ENCODE data around the gene MMP21.

MMP21 gene, protein sequence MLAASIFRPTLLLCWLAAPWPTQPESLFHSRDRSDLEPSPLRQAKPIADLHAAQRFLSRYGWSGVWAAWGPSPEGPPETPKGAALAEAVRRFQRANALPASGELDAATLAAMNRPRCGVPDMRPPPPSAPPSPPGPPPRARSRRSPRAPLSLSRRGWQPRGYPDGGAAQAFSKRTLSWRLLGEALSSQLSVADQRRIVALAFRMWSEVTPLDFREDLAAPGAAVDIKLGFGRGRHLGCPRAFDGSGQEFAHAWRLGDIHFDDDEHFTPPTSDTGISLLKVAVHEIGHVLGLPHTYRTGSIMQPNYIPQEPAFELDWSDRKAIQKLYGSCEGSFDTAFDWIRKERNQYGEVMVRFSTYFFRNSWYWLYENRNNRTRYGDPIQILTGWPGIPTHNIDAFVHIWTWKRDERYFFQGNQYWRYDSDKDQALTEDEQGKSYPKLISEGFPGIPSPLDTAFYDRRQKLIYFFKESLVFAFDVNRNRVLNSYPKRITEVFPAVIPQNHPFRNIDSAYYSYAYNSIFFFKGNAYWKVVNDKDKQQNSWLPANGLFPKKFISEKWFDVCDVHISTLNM

DNA sequence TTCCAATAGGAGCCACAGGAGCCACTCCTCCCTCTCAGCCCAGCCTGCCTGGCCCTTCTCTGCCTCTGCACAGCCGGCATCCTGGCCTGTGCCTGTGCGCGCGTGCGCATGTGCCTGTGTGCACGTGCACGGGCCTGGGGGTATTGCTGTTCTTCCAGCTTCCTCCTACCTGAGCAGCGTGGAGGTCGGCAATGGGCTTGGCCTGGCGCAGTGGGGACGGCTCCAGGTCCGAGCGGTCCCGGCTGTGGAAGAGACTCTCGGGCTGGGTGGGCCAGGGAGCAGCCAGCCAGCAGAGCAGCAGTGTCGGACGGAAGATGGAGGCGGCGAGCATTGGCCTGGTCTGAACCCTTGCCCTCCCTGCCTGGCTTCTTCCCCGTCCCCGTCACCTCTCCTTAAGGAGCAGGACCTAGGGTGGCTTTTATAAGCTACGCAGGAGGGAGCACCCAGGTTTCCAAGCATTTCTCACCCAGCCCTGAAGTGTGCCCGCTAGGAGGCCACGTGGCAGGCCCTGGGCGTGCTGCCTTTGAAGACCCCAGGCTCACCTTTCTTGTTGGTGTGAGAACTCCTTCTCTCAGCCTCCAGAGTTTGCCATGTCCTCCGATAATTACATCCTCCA lies at the start of gene MMP21:
MMP21 (minus strand) TSS at position 331 of the 616 bp plus-strand sequence; CDS start at position 331, 0 bp downstream.
- ATAC-seq, result no peak
- no peaks in the 10 kb centered on the region for H3K9me3 Mint-ChIP-seq

DNA sequence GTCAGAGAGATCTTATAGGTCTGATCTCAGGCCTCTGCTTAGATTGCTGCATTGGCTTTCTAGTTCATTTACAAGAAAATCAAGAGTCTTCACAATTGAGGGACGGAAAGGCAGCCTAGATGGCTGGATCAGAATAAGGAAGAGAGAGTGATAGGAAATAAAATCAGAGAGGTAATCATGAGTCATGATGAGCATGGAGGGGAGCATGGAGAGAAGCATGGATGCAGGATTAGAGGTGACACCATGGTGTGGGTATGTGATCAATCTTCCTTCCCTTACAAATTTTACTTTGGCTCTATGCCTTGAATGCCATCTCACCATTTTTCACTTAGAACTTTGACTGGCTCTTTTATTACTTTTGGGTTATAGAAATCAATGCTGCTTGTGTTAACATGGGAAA lies 49.1 kb upstream of the MMP21 start:
- Mint-ChIP-seq H3K36me3 (ENCODE audit: low read depth) (peaks cover 29% of the 10 kb centered on the region), H3K4me3 (no peak overlapping the region), H3K4me1 (peaks cover 47% of the 10 kb centered on the region), H3K27me3 (no peaks in the 10 kb centered on the region), H3K27ac (no peak overlapping the region), H3K9me3 (no peaks in the 10 kb centered on the region)
- no peak for DNase-seq
- ATAC-seq, result no peak

More for the DNA sequence above, at the start of gene MMP21:
- Mint-ChIP-seq H3K4me1 (no peaks in the 10 kb centered on the region), H3K27ac (no peak within 1 kb of the TSS), H3K4me3 (no peak within 1 kb of the TSS), H3K27me3 (no peaks in the 10 kb centered on the region), H3K36me3 (ENCODE audit: low read depth) (no peaks in the 10 kb centered on the region)
- DNase-seq, result no peak

DNA sequence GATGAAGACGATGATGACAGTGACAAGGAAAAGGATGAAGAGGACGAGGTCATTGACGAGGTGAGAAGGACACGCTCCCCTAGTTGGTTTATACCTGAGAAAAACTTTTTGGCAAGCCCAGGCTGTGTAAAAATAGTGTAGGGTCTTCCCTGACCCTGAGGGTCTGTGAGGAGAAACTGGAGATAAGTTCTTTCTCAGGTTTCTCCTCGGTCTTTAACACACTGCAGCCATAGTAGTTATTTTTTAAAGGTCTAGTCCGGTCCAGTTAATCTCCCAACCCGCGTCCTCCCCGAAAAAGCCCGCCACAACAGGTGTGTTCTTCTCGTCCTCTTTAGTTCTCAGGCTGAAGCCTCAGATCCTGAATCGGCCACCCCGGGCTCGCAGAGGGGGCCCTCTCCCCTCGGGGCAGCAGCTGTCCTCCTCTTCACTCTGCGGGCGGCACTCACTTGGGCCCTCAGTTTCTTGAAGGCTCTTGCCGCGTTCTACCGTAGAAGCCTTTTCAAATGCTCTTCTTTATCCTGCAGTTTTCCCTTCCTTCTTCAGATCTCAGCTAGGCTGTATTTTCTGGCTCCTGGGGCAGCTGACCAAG lies 48.1 kb upstream of the MMP21 start:
- no peak for ATAC-seq
- no peak overlapping the region for H3K4me3 Mint-ChIP-seq
- H3K4me1 Mint-ChIP-seq, result peaks cover 47% of the 10 kb centered on the region

DNA sequence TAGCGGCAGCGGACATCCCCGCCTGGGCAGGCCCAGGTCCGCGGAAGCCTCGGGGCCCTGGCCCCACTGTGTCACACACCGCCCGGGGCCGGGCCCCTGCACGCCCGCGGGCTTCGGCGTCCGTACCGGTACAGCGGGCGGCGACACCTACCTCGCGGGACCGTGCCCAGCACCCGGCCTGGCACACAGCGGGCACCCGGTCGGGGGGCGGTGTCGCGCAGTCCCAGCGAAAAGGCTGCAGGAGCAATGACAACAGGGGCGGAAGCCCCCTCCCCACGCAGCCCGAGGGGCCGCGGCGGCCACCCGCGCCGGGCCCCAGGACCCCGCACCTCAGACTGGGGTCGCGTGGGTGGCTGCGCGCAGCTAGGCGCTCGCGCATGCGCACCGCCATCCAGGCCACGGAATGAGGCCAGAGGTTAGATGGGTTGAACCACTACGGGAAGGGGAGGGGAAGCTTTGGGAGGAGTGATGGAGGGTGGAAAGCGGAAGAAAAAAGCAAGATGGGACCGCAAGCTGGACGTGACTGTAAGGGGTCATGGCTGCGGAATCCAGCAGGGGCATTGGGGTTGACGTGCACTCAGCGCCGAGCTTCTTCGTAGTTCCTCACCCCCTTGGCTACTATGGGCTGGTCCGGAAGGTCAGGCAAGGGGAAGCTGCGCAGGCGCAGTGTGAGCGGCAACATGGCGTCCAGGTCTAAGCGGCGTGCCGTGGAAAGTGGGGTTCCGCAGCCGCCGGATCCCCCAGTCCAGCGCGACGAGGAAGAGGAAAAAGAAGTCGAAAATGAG lies 47.4 kb upstream of the MMP21 start, which contains the start of the genes BCCIP and UROS:
BCCIP (plus strand) TSS at position 669 of the 785 bp plus-strand sequence; CDS start at position 681, 12 bp downstream.
UROS (minus strand) TSS at position 381 of the 785 bp plus-strand sequence. CDS start 6,759 bp downstream, outside the sequence.
- H3K4me3 Mint-ChIP-seq, result peak within 1 kb of the TSS; percentile 76

More for the DNA sequence above, 48.1 kb upstream of the MMP21 start:
- Mint-ChIP-seq H3K27ac (no peak overlapping the region), H3K36me3 (ENCODE audit: low read depth) (peaks cover 19% of the 10 kb centered on the region), H3K27me3 (no peaks in the 10 kb centered on the region), H3K9me3 (no peaks in the 10 kb centered on the region)
- DNase-seq, result peak; percentile 20

DNA sequence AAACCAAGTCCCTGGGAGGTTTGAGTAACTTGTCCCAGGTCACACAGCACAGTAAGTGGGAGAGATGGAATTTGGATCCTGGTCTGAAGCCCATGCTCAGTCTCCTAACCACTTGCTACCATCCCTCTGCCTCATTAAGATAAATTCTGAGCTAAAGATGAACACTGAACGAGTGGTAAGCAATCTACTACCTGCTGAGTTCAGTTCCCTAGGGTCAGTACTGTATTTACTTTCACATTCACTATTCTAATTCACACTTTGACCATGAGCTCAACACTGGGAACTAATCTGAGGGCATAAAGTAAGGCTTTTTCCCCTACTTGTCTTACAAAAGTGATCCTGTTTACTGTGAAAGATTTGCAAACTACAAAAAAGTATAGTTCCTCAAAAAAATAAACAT lies 45.1 kb upstream of the MMP21 start:
- peaks cover 26% of the 10 kb centered on the region for H3K4me1 Mint-ChIP-seq
- H3K27ac Mint-ChIP-seq, result peak overlapping the region; percentile 79
- ATAC-seq (no peak), DNase-seq (no peak)
- H3K4me3 Mint-ChIP-seq, result no peak overlapping the region
- H3K27me3 Mint-ChIP-seq, result no peaks in the 10 kb centered on the region
- H3K36me3 Mint-ChIP-seq (ENCODE audit: low read depth), result no peaks in the 10 kb centered on the region
- no peaks in the 10 kb centered on the region for H3K9me3 Mint-ChIP-seq

More for the DNA sequence above, 47.4 kb upstream of the MMP21 start, which contains the start of the genes BCCIP and UROS:
- H3K36me3 Mint-ChIP-seq (ENCODE audit: low read depth), result peaks cover 14% of the 10 kb centered on the region
- DNase-seq, result peak; percentile 91
- H3K9me3 Mint-ChIP-seq, result no peaks in the 10 kb centered on the region
- peak within 1 kb of the TSS; percentile 79 for H3K27ac Mint-ChIP-seq
- peaks cover 42% of the 10 kb centered on the region for H3K4me1 Mint-ChIP-seq
- no peaks in the 10 kb centered on the region for H3K27me3 Mint-ChIP-seq
- peak; percentile 81 for ATAC-seq

DNA sequence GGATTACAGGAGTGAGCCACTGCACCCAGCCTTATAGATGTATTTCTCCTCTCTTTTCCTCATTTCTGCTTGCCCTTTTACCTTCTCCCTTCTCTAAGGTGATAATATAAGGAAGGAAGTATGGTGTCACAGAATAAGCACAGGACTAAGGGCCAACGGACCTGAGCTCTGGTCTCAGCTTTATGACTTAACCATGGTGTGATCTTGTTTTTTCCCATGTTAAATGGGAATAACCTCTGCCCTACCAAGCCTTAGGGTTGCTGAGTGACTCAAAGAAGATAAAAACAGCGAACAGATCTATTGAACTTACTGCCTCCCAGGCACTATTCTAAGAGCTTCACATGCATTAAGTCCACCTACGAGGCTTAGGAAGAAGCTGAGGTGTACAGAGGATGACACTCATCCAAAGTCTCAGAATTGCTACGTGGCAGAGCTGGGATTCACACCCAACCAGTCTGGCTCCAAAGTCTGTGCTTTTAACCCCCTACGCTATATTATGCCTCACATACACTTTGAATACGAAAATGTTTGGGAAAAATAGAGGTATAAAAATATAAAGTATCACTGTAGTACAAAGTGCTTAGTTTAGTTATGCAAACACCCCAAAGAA lies 41.8 kb upstream of the MMP21 start:
- Mint-ChIP-seq H3K4me3 (no peak overlapping the region), H3K27me3 (no peaks in the 10 kb centered on the region), H3K36me3 (ENCODE audit: low read depth) (peaks cover 16% of the 10 kb centered on the region), H3K27ac (no peak overlapping the region), H3K4me1 (peaks cover 22% of the 10 kb centered on the region), H3K9me3 (no peaks in the 10 kb centered on the region)
- DNase-seq (no peak), ATAC-seq (no peak)

DNA sequence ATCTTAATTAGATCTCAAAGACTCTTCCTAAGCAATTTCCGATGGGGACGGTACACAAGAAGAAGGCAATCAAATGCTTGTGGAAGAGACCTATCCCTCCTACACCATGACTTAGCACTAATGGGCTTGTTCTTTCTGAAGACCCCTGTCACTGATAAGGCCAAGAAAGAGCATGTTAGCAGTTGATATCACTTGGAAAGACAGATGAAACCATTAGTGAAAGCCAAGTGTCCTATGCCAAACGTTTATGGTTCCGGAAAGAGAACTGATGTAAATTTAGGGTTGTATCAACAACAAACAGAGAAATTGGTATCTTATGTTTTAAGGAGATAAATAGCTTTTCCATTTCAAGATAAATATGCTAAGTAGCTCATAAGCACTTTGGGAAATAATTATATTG lies 40.9 kb upstream of the MMP21 start:
- H3K27ac Mint-ChIP-seq, result no peak overlapping the region
- H3K9me3 Mint-ChIP-seq, result no peaks in the 10 kb centered on the region
- ATAC-seq (no peak), DNase-seq (no peak)
- no peaks in the 10 kb centered on the region for H3K27me3 Mint-ChIP-seq
- peaks cover 17% of the 10 kb centered on the region for H3K36me3 Mint-ChIP-seq (ENCODE audit: low read depth)
- no peak overlapping the region for H3K4me3 Mint-ChIP-seq
- H3K4me1 Mint-ChIP-seq, result peaks cover 14% of the 10 kb centered on the region

DNA sequence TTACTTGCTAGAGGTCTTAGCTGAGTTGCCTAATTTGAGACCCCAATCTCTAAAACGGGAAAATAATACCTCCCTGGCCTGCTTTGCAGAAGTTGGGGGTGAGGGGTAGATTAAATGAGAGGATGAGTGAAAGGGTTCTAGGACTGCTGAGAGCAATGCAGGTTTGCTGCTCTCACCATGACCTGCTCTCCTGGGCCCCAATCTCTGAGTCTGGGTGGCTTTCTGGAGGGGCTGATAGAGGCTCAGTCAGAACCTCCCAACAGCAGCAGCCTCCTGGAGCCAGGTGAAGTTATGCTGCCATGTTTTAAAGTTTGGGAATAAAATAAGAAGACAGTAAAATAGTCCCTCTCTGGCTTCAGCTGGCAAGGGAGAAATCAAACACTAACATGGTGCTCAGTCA lies 40.1 kb upstream of the MMP21 start:
- Mint-ChIP-seq H3K4me3 (no peak overlapping the region), H3K27me3 (no peaks in the 10 kb centered on the region), H3K27ac (no peak overlapping the region), H3K4me1 (peaks cover 6% of the 10 kb centered on the region), H3K9me3 (no peaks in the 10 kb centered on the region), H3K36me3 (ENCODE audit: low read depth) (peaks cover 22% of the 10 kb centered on the region)
- no peak for ATAC-seq
- DNase-seq, result no peak

DNA sequence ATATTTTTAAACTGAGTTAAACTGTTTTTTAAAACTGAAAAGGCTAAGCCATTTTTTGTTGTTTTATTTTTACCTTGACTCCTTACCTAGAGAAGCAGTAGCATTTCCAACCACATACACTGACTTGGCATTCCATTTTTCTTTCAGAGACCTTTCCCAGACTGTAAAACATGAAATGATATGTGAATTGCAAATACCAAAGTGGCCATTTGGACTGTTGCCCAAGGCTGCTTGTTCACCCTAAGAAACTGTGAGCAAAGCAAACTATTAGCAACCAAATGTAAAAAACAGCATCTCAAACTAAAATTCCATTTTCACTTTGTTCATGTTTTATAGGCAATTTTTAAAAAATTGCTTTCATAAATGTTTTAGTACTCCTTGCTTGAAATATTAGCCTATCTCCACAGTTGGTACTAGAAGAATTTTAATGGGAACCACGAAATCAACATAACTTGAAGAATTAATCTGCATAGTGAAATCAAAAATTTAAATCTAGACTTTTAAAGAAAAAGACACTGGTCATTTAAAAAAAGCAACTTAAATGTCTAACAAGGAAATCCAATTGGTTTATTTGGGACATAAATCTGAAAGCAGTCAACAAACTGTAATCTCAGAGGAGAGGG lies 36.6 kb upstream of the MMP21 start:
- Mint-ChIP-seq H3K27me3 (no peaks in the 10 kb centered on the region), H3K4me1 (no peaks in the 10 kb centered on the region), H3K4me3 (no peak overlapping the region), H3K9me3 (no peaks in the 10 kb centered on the region), H3K27ac (no peak overlapping the region), H3K36me3 (ENCODE audit: low read depth) (peaks cover 28% of the 10 kb centered on the region)
- ATAC-seq (no peak), DNase-seq (no peak)

DNA sequence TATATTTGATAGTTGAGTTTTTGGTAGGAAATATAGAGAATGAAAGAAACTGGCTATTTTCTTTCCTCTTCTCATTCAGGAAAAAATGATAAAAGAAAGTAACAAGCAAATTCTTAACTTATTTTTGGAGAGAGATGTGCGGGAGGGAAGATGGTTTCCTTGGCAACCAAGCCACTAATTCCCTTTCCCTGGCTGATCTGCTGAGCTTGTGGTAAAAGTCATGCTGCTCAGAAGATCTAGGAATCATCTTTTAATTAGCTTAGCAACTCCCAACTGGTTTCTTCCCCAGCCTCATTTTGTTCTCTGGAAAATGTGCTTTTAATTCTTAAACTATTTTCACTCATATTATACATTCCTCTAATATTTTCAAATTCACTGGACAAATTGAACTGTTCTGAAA lies 35.6 kb upstream of the MMP21 start:
- H3K36me3 Mint-ChIP-seq (ENCODE audit: low read depth), result peaks cover 28% of the 10 kb centered on the region
- no peak for ATAC-seq

DNA sequence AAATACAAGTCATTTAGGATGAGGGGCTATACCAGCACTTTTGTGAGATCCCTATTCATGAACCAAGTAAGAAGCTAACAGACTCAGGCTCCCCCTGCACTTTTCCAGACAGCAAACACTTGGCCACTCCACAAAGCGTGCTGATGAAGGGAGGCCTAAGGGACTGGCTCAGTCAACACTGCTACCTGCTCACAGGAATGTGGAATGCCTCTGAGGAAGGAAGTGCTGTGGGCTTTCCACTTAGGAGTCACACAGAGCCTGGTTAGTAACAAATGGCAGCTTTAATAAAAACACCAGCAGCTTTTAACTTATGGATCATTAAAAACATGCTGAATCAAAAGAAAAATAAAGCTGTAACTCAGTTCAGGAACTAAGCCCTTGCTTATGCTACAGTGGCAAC lies 32.4 kb upstream of the MMP21 start:
- DNase-seq (no peak), ATAC-seq (no peak)
- no peaks in the 10 kb centered on the region for H3K27me3 Mint-ChIP-seq
- H3K9me3 Mint-ChIP-seq, result no peaks in the 10 kb centered on the region
- no peak overlapping the region for H3K27ac Mint-ChIP-seq
- no peaks in the 10 kb centered on the region for H3K4me1 Mint-ChIP-seq
- peaks cover 13% of the 10 kb centered on the region for H3K36me3 Mint-ChIP-seq (ENCODE audit: low read depth)
- no peak overlapping the region for H3K4me3 Mint-ChIP-seq

More for the DNA sequence above, 35.6 kb upstream of the MMP21 start:
- Mint-ChIP-seq H3K27ac (no peak overlapping the region), H3K9me3 (no peaks in the 10 kb centered on the region), H3K27me3 (no peaks in the 10 kb centered on the region), H3K4me1 (no peaks in the 10 kb centered on the region), H3K4me3 (no peak overlapping the region)
- DNase-seq, result no peak

DNA sequence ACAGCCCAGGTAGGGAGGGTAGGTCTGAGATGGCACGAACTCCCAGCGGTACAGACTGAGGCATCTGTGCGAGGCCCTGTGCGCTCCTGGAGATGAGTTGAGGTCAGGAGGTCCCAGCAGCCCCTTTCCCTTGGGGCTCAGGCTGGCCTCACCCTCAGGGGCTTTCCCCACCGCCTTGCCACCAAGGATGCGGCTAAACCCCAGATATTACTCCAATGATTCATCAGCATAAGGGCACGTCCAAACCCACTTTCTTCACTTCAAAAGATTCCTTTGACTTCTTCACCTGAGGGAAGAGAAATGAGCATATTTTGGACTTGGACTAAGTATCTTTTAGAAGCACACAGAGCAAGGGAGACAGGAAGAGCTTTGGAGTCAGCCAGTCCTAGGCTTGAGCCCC lies 27.1 kb upstream of the MMP21 start:
- DNase-seq (no peak), ATAC-seq (peak; percentile 66)
- H3K4me3 Mint-ChIP-seq, result no peak overlapping the region
- H3K4me1 Mint-ChIP-seq, result peaks cover 2% of the 10 kb centered on the region
- no peak overlapping the region for H3K27ac Mint-ChIP-seq
- no peaks in the 10 kb centered on the region for H3K27me3 Mint-ChIP-seq
- no peaks in the 10 kb centered on the region for H3K9me3 Mint-ChIP-seq
- H3K36me3 Mint-ChIP-seq (ENCODE audit: low read depth), result peaks cover 2% of the 10 kb centered on the region

DNA sequence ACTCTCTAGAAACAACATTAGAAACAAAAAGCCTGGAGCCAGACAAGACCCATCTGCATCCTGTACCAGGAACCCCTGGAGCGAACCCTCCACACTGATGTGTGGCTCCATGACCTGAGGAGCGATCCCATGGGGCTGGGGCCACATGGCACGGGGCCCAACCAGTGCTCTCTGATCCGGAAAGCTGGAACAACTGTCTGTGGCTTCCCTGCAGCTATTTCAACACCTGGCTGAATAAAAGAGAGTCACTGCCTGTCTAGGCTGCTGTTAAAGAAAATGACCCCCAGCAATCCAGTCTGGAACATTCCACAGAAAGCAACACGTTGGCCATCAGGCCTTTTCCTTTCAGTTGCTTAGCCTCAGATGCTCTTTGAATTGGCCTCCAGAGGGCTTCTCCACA lies 26.5 kb upstream of the MMP21 start:
- no peak for ATAC-seq
- Mint-ChIP-seq H3K4me1 (peaks cover 2% of the 10 kb centered on the region), H3K4me3 (no peak overlapping the region), H3K27ac (no peak overlapping the region), H3K36me3 (ENCODE audit: low read depth) (peaks cover 2% of the 10 kb centered on the region), H3K27me3 (no peaks in the 10 kb centered on the region), H3K9me3 (no peaks in the 10 kb centered on the region)
- DNase-seq, result no peak
